ENCODE results near the gene KLHL40.

Gene KLHL40

GRCh38 chr3:42685363-42685881, at the start of gene KLHL40:
KLHL40 (plus strand) TSS chr3:42685537; CDS start chr3:42685619, 82 bp downstream.
- no peak for DNase-seq

GRCh38 chr3:42637001-42637400, 48.3 kb upstream of the KLHL40 start:
- no peak for DNase-seq

GRCh38 chr3:42638339-42638842, 46.9 kb upstream of the KLHL40 start:
- DNase-seq: no peak

- no peak for DNase-seq
These were observed 46.1 kb upstream of the KLHL40 start for GRCh38 chr3:42639192-42639591.

- DNase-seq: no peak
These were observed 45.2 kb upstream of the KLHL40 start for GRCh38 chr3:42640129-42640528.

- DNase-seq: no peak
These were observed 44.5 kb upstream of the KLHL40 start for GRCh38 chr3:42640771-42641370.

GRCh38 chr3:42647821-42648459, 37.4 kb upstream of the KLHL40 start:
- DNase-seq: no peak

- DNase-seq: no peak
These were observed 36.3 kb upstream of the KLHL40 start for GRCh38 chr3:42649006-42649405.

- DNase-seq: no peak
These were observed 35.6 kb upstream of the KLHL40 start for GRCh38 chr3:42649783-42650182.

- DNase-seq: no peak
These were observed 33.9 kb upstream of the KLHL40 start for GRCh38 chr3:42651248-42652091.

- no peak for DNase-seq
These were observed 33.1 kb upstream of the KLHL40 start for GRCh38 chr3:42652251-42652610.

GRCh38 chr3:42652611-42653302, 32.6 kb upstream of the KLHL40 start:
- DNase-seq: no peak

GRCh38 chr3:42653303-42653559, 32.1 kb upstream of the KLHL40 start:
- no peak for DNase-seq

GRCh38 chr3:42653560-42654330, 31.6 kb upstream of the KLHL40 start, which contains the start of gene ZBTB47:
ZBTB47 (plus strand) TSS chr3:42653697; CDS start chr3:42658356, 4,659 bp downstream.
- DNase-seq: no peak

- DNase-seq: no peak
These were observed 30.8 kb upstream of the KLHL40 start for GRCh38 chr3:42654331-42655201.

GRCh38 chr3:42655331-42655888, 29.9 kb upstream of the KLHL40 start:
- DNase-seq: no peak

- no peak for DNase-seq
These were observed 29.2 kb upstream of the KLHL40 start for GRCh38 chr3:42655980-42656679.

GRCh38 chr3:42656680-42657610, 28.4 kb upstream of the KLHL40 start:
- DNase-seq: no peak

GRCh38 chr3:42657675-42658074, 27.7 kb upstream of the KLHL40 start:
- DNase-seq: no peak

Measured in NCI-H1105 (cell line).